ENCODE data around the gene SNPH.

The SNPH gene

GRCh38 chr20:1307571-1307971, 41.5 kb downstream of the SNPH start:
- no peak for DNase-seq

GRCh38 chr20:1308067-1308701, 42.1 kb downstream of the SNPH start:
- DNase-seq, result no peak

GRCh38 chr20:1308702-1309095, 42.6 kb downstream of the SNPH start:
- DNase-seq, result no peak

- no peak for DNase-seq
Observed at GRCh38 chr20:1309439-1309847, 43.3 kb downstream of the SNPH start.

GRCh38 chr20:1310071-1310470, 44.0 kb downstream of the SNPH start:
- no peak for DNase-seq

GRCh38 chr20:1310506-1311190, 44.6 kb downstream of the SNPH start:
- no peak for DNase-seq

- no peak for DNase-seq
Observed at GRCh38 chr20:1312308-1312707, 46.2 kb downstream of the SNPH start.

- DNase-seq, result no peak
Observed at GRCh38 chr20:1312904-1313235, 46.8 kb downstream of the SNPH start.

GRCh38 chr20:1313236-1313964, 47.3 kb downstream of the SNPH start:
- DNase-seq, result peak; percentile 15

GRCh38 chr20:1315804-1316203, 49.7 kb downstream of the SNPH start:
- DNase-seq, result no peak

- DNase-seq, result no peak
Observed at GRCh38 chr20:1317545-1318255, 51.6 kb downstream of the SNPH start.

- DNase-seq, result no peak
Observed at GRCh38 chr20:1319051-1319450, 53.0 kb downstream of the SNPH start.

GRCh38 chr20:1319462-1319861, 53.4 kb downstream of the SNPH start:
- DNase-seq, result no peak

GRCh38 chr20:1320016-1320415, 53.9 kb downstream of the SNPH start:
- no peak for DNase-seq

GRCh38 chr20:1320902-1321653, 55.0 kb downstream of the SNPH start:
- no peak for DNase-seq

GRCh38 chr20:1321654-1321939, 55.5 kb downstream of the SNPH start:
- no peak for DNase-seq

GRCh38 chr20:1322511-1323245, 56.6 kb downstream of the SNPH start:
- DNase-seq, result no peak

GRCh38 chr20:1323256-1323655, 57.2 kb downstream of the SNPH start:
- no peak for DNase-seq

- DNase-seq, result no peak
Observed at GRCh38 chr20:1323830-1324597, 57.9 kb downstream of the SNPH start.

GRCh38 chr20:1324598-1325172, 58.6 kb downstream of the SNPH start:
- DNase-seq, result no peak

Measured in NCI-H1694 (cell line).